K562 (cell line): ENCODE measurements around the gene BRF1. TPM values are rescaled to one million over a fixed set of nuclear protein-coding genes. Genes with fewer than 3 reads are reported as not detected.

Experiments
- ATAC-seq: fragments of 200-7000 bp; cut with Tn5 transposase; 3 replicates; pipeline ENCODE4 v1.9.1; 2020; ENCODE audit warnings: moderate library complexity
- BruUV-seq: library from RNA; stranded (reverse); fragments of 400-500 nt; replicated peaks from 2 replicates; lab custom pipeline; 2021; lab: Mats Ljungman, UMichigan
- CTCF ChIA-PET: fragments of 300-600 bp; formaldehyde crosslinking; extraction: SDS; loops from one replicate; lab custom pipeline; 2021; ENCODE audit warnings: low intra/inter-chr PET ratio; lab: Yijun Ruan, JAX
- POLR2A ChIA-PET: fragments of 300-600, 350-650 bp; sonication (Branson Sonifier 250); formaldehyde crosslinking; extraction: SDS; loops from one replicate; lab custom pipeline; 2021; ENCODE audit warnings: antibody characterized with exemption, inconsistent platforms; lab: Yijun Ruan, JAX
- DNase-seq, 4 experiments: peaks; one replicate each; pipeline versions ENCODE4 v3.0.0 to v3.0.0-alpha.2; 2011 to 2018; ENCODE audit warnings: low spot score in 3 of 4, mixed read lengths in 3 of 4; ENCODE audit errors: extremely low read depth in 1 of 4
- FAIRE-seq: peaks from 2 replicates; lab custom pipeline; 2011; peaks lifted over from hg19 to GRCh38; lab: Jason Lieb, UNC
- H2AFZ ChIP-seq: 2 replicates; pipeline ENCODE4 v1.6.0; 2011; ENCODE audit warnings: low read depth, low read length, control low read depth, inconsistent platforms
- H3K27ac ChIP-seq: fragments of 200-600 bp; 3 replicates; pipeline ENCODE4 v1.8.0; 2011; ENCODE audit warnings: low read depth, mild to moderate bottlenecking, control low read depth, inconsistent platforms, low read length, moderate library complexity, mixed read lengths; ENCODE audit errors: extremely low read depth
- H3K27me3 ChIP-seq, 2 experiments: fragments of 300-600 bp in 1 of 2; 2 replicates in 1 of 2; 3 replicates in 1 of 2; pipeline versions ENCODE4 v1.6.0 to v1.8.0; 2011; ENCODE audit warnings: inconsistent platforms in 2 of 2, low read length in 2 of 2, mild to moderate bottlenecking in 1 of 2, mixed read lengths in 1 of 2, moderate library complexity in 1 of 2; ENCODE audit not compliant: control insufficient read depth in 2 of 2, insufficient read depth in 2 of 2
- H3K36me3 ChIP-seq: fragments of 300-600 bp; 3 replicates; pipeline ENCODE4 v1.8.0; 2011; ENCODE audit warnings: mild to moderate bottlenecking, low read length, inconsistent platforms; ENCODE audit not compliant: control insufficient read depth, insufficient read depth
- H3K4me1 ChIP-seq, 2 experiments: fragments of 200-600 bp in 1 of 2; replicated peaks in 1 of 2; 2 replicates in 1 of 2; 3 replicates in 1 of 2; pipeline versions ENCODE4 v1.5.1 to v1.8.0; 2011; ENCODE audit warnings: inconsistent platforms in 2 of 2, low read length in 2 of 2, mild to moderate bottlenecking in 1 of 2, mixed read lengths in 1 of 2, moderate library complexity in 1 of 2; ENCODE audit not compliant: control insufficient read depth in 2 of 2, insufficient read depth in 2 of 2
- H3K4me2 ChIP-seq: 2 replicates; pipeline ENCODE4 v1.6.1; 2011; ENCODE audit warnings: low read length, control low read depth, inconsistent platforms, mixed read lengths; ENCODE audit not compliant: insufficient read depth
- H3K4me3 ChIP-seq: fragments of 200-600 bp; sonication (generic), shearing (Covaris generic); 2 replicates; pipeline ENCODE4 v1.5.1; 2016; ENCODE audit warnings: control low read depth, inconsistent platforms
- H3K79me2 ChIP-seq: fragments of 200-600 bp; 3 replicates; pipeline ENCODE4 v1.8.0; 2011; ENCODE audit warnings: low read length, inconsistent platforms; ENCODE audit not compliant: control insufficient read depth, insufficient read depth
- H3K9ac ChIP-seq, 2 experiments: 2 replicates each; pipeline versions ENCODE4 v1.6.0 to v1.6.1; 2011; ENCODE audit warnings: low read depth in 2 of 2, low read length in 2 of 2, control low read depth in 1 of 2, inconsistent platforms in 1 of 2, mild to moderate bottlenecking in 1 of 2, mixed read lengths in 1 of 2; ENCODE audit not compliant: insufficient read depth in 1 of 2
- H3K9me1 ChIP-seq: one replicate; pipeline ENCODE4 v1.6.0; 2011; ENCODE audit warnings: inconsistent platforms, mild to moderate bottlenecking, low read length, moderate library complexity; ENCODE audit not compliant: control insufficient read depth, insufficient read depth
- H3K9me3 ChIP-seq: replicated peaks from 2 replicates; pipeline ENCODE4 v1.5.1; 2011; ENCODE audit warnings: low read depth, low read length, inconsistent platforms; ENCODE audit not compliant: control insufficient read depth, insufficient read depth
- H4K20me1 ChIP-seq: replicated peaks from 2 replicates; pipeline ENCODE4 v1.6.1; 2011; ENCODE audit warnings: low read length, inconsistent platforms, mixed read lengths; ENCODE audit not compliant: control insufficient read depth, insufficient read depth
- GATAD2B ChIP-seq: fragments of 450-650 bp; IDR thresholded peaks from 2 replicates; pipeline ENCODE4 v1.6.1; 2017; ENCODE audit warnings: mild to moderate bottlenecking, borderline replicate concordance
- HDAC1 ChIP-seq, 2 experiments: fragments of 450-650 bp; IDR thresholded peaks; 2 replicates each; pipeline ENCODE4 v1.6.1; 2016 to 2017; ENCODE audit warnings: inconsistent platforms in 1 of 2, mild to moderate bottlenecking in 1 of 2, moderate library complexity in 1 of 2
- WGBS: fragments of 100-300 bp; shearing (Covaris generic); methylation state at CpG from one replicate; pipeline ENCODE4 v1.1.6; 2016; ENCODE audit warnings: low coverage, mixed read lengths; ENCODE audit not compliant: insufficient coverage; ENCODE audit errors: missing lambda C conversion rate; 5-methylcytosine and 5-hydroxymethylcytosine counted together
- in situ Hi-C: fragments of 300-500 bp; cut with MboI; formaldehyde crosslinking; loops from 4 replicates; pipeline ENCODE4 v1.15.0; 2018; ENCODE audit warnings: inconsistent platforms, mixed read lengths
- intact Hi-C: fragments of 100-400 bp; cut with micrococcal nuclease; formaldehyde crosslinking; loops from 2 replicates; pipeline ENCODE4 v1.14.2; 2022
- polyA plus RNA-seq, 8 experiments: library from polyadenylated mRNA; depleted of rRNA in 4 of 8; stranded (reverse) in 5 of 8; unstranded in 3 of 8; fragments of >200 nt; fragmentation: Nextera tagmentation in 2 of 8; fragmentation: Illumina TruSeq in 1 of 8; extraction: Ambion mirVana in 2 of 8; extraction: Trizol in 1 of 8; gene quantifications; 2 replicates each; pipeline versions ENCODE4 v1.2.1 to v1.2.3, GENCODE V29; 2011 to 2014; ENCODE audit warnings: inconsistent platforms in 1 of 8, missing spikeins in 1 of 8
- total RNA-seq, 7 experiments: library from RNA; depleted of rRNA in 6 of 7; stranded (reverse); fragments of >200 nt in 6 of 7; fragmentation: Illumina TruSeq in 2 of 7; extraction: Trizol in 2 of 7; gene quantifications; 2 replicates each; pipeline versions ENCODE4 v1.2.1 to v1.2.3, GENCODE V29; 2011 to 2021; ENCODE audit warnings: low replicate concordance in 1 of 7
- TF ChIP-seq, protein P1 (sequence below): fragments of 450-650 bp; IDR thresholded peaks from 2 replicates; pipeline ENCODE4 v1.6.1; 2016; ENCODE audit warnings: borderline replicate concordance

Gene BRF1
- total and polyA plus RNA-seq, 9 of the 15 experiments (the other 6 are each of a cell fraction or from before 2014, with no cell fraction given): 0.14 to 24.6 (median 8.2) TPM

DNA sequence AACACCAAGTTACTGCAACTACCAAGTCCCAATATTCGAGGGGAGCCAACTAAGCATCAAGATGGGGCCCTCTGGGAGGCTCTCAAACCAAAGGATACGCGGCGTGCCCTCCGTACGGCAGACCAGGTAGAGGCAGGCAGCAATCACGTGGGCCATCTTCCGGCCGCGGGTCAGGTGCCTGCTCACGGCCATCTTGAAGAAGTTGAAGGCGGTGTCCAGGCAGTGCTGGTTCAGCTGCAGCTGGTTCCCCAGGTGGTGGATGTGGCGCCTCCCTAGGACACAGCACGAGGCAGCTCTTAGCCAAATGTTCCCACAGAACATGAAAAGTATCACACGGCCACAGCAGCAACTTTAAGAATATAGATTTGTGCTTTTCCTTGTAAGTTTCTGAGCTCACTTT, 28.2 kb downstream of the BRF1 start:
- ATAC-seq (no peak), DNase-seq (no peak), FAIRE-seq (no peak)
- no peaks in the 10 kb centered on the region for H3K9me1 ChIP-seq
- H3K4me1 ChIP-seq: peaks cover 0 to 12% of the 10 kb centered on the region in 2 experiments; a peak in 2 of 5 replicates
- TF ChIP-seq HDAC1 (IDR thresholded peaks at IDR 0.05) (no peak), GATAD2B (no peak)
- TF ChIP-seq, protein P1, sequence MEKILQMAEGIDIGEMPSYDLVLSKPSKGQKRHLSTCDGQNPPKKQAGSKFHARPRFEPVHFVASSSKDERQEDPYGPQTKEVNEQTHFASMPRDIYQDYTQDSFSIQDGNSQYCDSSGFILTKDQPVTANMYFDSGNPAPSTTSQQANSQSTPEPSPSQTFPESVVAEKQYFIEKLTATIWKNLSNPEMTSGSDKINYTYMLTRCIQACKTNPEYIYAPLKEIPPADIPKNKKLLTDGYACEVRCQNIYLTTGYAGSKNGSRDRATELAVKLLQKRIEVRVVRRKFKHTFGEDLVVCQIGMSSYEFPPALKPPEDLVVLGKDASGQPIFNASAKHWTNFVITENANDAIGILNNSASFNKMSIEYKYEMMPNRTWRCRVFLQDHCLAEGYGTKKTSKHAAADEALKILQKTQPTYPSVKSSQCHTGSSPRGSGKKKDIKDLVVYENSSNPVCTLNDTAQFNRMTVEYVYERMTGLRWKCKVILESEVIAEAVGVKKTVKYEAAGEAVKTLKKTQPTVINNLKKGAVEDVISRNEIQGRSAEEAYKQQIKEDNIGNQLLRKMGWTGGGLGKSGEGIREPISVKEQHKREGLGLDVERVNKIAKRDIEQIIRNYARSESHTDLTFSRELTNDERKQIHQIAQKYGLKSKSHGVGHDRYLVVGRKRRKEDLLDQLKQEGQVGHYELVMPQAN: no peak
- H3K27me3 ChIP-seq: no peaks in the 10 kb centered on the region
- H3K79me2 ChIP-seq: no peaks in the 10 kb centered on the region; the same call in 2 of the 3 replicates
- intact Hi-C loops: no loop called here
- WGBS: 79% methylated on average over 9 of the region's 15 CpGs
- H3K9ac ChIP-seq: no peak overlapping the region
- H3K9me3 ChIP-seq: no peaks in the 10 kb centered on the region
- H2AFZ ChIP-seq: no peak overlapping the region
- H3K36me3 ChIP-seq: no peaks in the 10 kb centered on the region
- POLR2A ChIA-PET: no interaction called here
- no peak overlapping the region for H3K4me2 ChIP-seq
- in situ Hi-C loops: no loop called here
- no peak overlapping the region for H3K4me3 ChIP-seq
- H4K20me1 ChIP-seq: no peaks in the 10 kb centered on the region
- no TSS peak for BruUV-seq
- H3K27ac ChIP-seq: no peak overlapping the region
- CTCF ChIA-PET: no interaction called here
